HG03354 (cell line): ENCODE data around the gene SULT1A1.
"Not testable (repeated sequence)": the region's sequence is repeated elsewhere in the genome, so short reads cannot be mapped to it uniquely, and the experiment has no call there.

Experiments used
- ATAC-seq: cut with Tn5 transposase; IDR thresholded peaks from one replicate; pipeline ENCODE4 v1.9.1; 2021; ENCODE audit warnings: mild to moderate bottlenecking; ENCODE audit not compliant: unreplicated experiment, poor library complexity, severe bottlenecking

The SULT1A1 gene

GRCh38 chr16:28595451-28595850 lies 14.4 kb downstream of the SULT1A1 start:
- ATAC-seq: not testable (repeated sequence)

- ATAC-seq: no peak
Observed at GRCh38 chr16:28592979-28593553, 16.8 kb downstream of the SULT1A1 start.

- ATAC-seq: no peak
Observed at GRCh38 chr16:28592511-28592910, 17.3 kb downstream of the SULT1A1 start.

- no peak for ATAC-seq
Observed at GRCh38 chr16:28591355-28591754, 18.5 kb downstream of the SULT1A1 start.

- ATAC-seq: no peak
Observed at GRCh38 chr16:28590384-28591340, 19.2 kb downstream of the SULT1A1 start.

DNA sequence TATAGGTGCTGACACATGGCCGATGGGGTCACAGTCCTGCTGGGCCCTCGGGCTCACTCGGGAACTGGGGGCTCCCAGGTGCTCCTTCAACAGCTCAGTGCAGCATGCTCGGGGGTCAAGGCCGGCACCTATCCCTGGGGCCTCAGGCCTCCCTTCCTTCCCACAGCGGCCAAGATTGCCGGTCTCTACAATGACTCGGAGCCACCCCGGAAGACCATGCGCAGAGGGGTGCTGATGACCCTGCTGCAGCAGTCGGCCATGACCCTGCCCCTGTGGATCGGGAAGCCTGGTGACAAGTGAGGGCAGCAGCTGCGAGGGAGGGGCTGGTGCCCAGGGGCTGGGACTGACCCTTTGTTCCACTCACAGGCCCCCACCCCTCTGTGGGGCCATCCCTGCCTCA lies 19.9 kb downstream of the SULT1A1 start:
- no peak for ATAC-seq

DNA sequence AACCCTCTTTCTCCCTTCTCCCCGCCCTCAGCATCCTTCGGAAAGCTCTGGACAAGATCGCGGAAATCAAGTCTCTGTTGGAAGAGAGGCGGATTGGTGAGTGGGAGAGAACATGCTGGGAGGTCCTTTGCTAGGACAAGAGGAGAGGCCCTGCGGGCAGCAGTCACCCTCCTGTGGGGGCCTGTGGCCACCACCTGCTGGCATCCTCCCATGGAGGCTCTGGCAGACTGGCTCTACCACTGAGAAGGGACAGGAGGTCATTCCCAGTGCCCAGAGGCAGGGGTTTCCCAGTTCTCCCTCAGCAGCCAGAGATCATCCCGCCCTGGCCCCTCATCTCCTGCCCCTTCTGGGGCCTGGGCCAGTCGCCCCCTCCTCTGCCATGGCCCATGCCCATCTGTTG lies 20.8 kb downstream of the SULT1A1 start:
- ATAC-seq: no peak

DNA sequence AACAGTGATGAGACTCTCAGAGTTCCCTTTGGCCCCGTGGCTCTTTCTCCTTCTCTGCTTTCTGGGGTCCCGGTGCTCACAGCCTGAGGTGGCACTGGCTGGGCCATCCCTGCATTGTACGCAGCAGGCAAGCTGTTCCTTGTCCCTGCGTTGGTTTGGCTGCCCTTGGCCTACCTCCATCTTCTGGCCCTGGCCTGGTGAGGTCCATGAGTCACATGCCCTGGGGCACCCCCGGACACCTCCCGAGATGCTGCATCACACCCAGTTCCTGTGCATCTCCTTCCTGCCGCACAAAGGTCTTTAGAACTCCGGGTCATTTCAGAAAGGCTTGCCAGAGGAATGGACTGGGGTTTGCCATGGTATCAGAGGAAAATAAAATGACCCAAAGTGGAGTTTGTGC lies 22.5 kb downstream of the SULT1A1 start:
- no peak for ATAC-seq

GRCh38 chr16:28586466-28586865 lies 23.4 kb downstream of the SULT1A1 start:
- ATAC-seq: no peak

- ATAC-seq: no peak
Observed at GRCh38 chr16:28585674-28586073, 24.2 kb downstream of the SULT1A1 start.

- no peak for ATAC-seq
Observed at GRCh38 chr16:28580726-28581315, 29.0 kb downstream of the SULT1A1 start.

- no peak for ATAC-seq
Observed at GRCh38 chr16:28575446-28576109, 34.3 kb downstream of the SULT1A1 start.

DNA sequence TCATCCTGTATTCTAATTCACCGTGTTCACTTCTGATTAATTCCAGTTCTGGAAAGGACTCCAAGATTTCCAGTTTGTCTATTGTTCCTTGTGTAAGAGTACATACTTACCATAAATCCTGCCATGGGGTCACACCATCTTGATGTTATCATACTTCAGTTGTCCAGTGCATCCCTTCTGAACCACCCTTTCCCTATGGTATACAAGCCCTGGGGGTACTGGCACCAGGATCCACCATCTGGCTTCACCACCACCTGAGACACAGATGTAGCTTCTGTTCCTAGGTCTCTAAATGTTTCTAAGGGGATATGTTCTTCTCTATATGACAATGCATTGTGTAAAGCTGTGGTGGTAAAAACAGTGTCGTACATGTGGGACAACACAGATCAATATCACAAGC lies 34.9 kb downstream of the SULT1A1 start:
- no peak for ATAC-seq

DNA sequence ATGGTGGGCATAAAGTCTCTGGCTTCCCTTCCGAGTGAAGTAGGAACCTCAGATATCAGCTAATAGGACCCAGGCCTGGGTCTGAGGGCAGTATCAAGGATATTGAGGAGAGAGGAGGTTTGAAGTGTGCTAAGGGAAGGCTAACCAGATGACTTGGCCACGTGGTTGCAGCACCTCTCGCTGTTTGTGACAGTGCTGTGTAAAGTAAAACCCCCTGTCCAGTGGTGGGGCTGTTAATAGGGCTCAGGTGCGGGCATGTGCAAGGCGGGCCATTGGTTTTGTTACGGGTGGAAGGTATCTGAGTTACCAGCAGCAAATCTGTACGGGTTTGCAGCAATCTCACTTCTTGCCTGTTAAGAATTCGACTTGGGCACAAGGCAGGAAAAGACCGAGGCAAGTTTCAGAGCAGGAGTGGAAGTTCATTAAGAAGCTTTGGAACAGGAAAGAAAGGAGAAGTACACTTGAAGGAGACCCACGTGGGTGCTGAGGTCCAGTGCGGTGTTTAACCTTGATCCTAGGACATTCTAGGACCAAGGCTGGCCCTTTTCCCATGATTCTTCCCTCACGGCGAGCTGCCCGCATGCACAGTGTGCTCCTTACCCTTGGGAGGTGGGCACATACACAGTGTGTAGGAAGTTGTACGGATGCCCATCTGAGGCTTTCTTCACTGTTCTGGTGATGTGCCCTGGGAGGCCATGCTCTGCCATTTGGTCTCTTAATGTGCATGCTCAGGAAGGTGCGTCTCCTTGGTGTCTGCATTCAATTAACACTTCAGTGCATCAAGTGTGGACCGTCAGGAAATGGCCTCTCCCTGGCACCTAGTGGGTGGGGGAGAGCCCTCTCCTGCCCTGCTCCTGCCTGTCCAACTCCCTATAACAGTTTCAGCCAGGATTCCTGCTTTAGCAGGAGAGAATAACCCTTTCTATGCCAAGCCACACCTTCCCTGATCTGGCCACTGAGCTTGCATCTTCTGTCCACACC lies 35.8 kb downstream of the SULT1A1 start:
- no peak for ATAC-seq

DNA sequence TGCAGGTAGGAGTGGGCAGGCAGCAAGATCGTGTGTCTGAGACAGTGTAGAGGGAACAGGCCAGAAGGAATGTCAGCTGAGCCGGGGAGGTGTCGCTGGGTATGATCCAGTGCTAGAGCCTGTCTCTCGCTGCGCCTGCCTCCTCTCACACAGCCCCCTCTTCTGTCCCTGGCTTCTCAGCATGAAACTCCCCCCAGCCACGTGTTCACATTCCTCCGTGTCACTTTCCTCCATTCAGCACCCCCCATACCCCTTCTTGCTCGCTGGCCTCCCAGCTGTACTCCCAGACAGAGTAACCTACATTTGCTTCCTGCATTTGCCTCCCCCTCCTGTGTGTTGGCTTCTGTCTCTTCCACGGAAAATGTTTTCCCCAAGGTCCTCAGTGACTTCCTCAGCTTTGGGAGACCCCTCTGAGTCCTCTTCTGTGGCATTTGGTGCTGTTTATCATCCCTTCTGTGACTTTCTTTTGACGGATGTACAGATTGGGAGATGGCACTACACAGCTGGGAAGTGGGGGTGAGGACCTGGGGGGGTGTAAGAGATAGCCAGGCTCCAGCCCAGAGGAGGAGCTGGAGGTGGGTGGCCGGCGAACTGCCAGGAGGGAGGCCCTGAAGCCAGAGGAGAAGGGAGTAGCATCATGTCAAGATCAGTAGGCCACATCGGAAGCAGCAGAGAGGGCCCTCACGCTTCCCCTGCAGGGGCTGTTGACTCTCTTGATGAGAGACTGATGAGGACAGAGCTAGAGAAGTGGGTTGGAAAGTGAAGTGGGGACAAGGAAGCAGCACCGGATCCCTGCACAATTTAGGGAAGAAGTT lies 36.9 kb downstream of the SULT1A1 start:
- ATAC-seq: no peak

DNA sequence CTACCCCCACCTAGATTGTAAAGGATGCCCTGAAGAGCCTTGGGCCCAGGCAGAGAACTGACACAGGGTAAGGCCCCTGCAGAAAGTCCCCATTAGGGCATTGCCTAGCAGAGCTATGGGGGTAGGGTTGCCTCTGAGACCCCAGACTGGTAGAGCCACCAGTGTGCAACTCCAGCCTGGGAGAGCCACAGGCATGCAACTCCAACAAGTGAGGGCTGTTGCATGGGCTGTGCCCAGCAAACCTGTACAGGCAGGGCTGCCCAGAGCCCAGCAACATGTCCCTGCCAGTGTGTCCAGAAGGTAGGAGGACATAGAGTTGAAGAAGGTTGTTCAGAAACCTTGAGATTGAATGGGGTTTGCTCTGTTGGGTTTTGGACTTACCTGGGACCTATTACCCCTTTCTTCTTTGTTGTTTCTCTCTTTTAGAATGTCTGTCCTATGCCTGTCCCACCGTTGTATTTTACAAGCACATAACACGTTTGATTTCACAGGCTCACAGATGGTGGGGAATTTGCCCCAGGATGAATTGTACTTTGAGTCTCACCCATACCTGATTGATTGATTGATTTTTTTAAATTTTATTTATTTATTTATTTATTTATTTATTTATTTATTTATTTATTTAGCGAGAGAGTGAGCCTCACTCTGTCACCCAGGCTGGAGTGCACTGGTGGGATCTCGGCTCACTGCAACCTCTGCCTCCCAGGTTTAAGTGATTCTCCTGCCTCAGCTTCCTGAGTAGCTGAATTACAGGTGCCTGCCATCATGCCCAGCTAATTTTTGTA lies 39.7 kb downstream of the SULT1A1 start:
- no peak for ATAC-seq

DNA sequence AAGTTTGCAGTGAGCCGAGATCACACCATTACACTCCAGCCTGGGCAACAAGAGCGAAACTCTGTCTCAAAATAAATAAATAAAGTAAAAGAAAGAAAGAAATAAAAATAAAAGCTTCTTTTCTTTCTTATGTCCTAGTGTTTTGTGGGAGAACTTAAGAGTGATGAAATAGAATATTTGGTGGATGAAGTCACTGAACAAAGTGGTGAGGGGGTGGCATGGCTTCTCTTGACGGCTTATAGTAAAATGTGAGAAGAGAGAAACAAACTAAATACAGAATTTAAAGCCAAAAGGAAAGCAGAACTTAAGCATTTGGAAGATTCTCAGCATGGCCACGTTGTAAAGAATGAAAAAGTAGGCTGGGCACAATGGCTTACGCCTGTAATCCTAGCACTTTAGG lies 40.8 kb downstream of the SULT1A1 start:
- ATAC-seq: no peak

- ATAC-seq: no peak
Observed at GRCh38 chr16:28567292-28567691, 42.6 kb downstream of the SULT1A1 start.
